ENCODE data around the gene NOC4L.
A peak's percentile ranks its signal among the peaks of the same experiment; 100 is the strongest.
"Not testable (repeated sequence)": the region's sequence is repeated elsewhere in the genome, so short reads cannot be mapped to it uniquely, and the experiment has no call there.

Gene NOC4L

DNA sequence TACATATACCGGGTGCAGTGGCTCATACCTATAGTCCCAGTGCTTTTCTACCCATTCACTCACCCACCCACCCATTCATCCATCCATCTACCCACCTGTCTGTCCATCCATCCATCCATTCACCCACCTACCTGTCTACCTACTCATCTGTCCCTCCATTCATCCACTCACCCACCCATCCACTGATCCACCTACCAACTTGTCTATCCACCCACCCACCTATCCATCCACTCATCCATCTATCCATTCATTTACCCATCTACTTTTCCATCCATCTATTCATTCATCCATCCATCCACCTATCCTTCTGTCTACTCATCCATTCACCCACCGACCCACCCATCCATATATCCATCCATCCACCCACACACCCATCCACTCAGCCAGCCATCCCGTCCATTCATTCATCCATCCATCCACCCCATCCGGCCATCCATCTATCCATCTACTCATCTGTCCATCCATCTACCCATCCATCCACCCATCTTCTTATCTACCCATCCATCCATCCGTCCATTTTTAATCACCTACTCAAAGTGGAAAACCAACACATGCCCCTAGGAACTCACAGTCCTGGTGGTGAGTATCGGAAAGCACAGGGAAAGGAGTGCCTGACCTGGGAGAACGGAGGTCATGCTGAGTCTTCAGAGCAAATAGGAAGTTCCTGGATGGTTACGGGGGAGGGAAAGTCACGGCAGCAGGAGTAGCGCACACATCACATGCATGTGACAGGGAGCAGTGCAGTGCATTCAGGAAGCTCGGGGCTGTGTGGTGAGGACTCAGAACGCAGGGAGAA, 20.1 kb upstream of the NOC4L start:
- DNase-seq (ENCODE audit: low spot score), result no peak

DNA sequence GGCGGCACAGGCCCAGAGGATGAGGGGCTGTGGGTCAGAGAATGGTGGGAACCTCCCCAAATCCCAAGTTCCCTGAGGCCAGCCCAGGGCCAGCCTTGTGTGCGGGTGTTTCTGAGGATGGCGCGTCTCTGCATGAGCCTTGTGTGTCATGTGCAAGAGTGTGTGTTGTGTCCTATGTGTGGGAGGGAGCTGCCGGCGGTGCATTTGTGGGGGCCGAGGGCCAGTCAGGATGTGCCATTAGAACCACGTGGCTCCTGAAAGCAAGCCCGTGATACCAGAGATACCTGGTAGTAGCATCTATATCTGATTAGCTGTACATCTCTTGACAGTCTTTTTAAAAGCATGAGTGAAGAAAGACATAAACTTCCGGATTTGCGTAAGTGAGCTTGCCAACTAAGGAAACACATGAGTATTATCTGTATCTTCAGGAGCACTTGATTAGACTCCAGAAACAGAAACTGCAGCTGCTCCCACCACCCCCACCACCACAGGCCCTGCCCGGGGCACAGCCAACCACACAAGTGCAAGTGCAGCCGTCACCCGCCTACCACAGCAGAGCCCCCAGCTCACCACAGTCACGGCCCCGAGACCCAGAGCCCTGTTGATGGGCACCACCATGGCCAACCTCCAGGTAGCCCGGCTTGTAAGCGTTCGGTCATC, 19.4 kb upstream of the NOC4L start:
- DNase-seq (ENCODE audit: low spot score), result no peak

DNA sequence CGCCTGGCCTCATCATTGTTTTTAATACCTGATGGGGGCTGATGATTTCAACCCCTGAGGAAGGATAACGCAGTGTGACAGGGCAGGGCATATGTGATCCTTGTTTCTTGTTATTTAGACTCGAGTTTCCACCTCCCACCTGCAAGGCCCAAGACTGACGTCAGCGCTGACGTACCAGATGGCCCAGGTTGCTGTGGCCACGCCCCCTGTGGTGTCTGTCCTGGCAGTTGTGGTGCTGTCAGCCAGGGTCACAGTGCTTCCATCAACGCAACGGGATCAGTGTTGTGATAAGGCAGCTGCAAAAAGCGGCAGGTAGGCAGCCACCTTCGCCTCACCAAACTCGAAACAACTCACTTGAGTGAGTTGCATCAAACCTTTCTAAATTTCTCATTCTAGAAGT, 18.5 kb upstream of the NOC4L start:
- no peak for DNase-seq (ENCODE audit: low spot score)

DNA sequence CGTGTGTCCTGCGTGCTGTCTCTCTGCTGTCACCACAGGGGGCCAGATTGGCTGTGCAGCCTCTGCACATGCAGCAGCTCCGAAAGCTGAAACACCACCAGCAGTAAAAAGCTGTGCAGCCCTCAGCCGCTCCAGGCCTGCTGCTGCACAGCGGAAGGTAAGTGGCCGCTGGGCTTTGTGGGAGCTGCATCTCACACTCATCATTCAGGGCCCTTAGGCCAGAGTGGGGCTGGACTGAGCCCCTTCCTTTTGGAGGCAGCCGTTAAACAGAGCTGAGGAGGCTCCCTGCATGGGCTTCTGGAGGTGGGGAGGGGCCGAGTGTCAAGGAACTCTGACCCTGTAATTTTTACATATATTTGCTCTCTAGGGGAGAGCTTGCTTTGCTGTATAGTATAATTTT, 17.2 kb upstream of the NOC4L start:
- DNase-seq (ENCODE audit: low spot score), result no peak

DNA sequence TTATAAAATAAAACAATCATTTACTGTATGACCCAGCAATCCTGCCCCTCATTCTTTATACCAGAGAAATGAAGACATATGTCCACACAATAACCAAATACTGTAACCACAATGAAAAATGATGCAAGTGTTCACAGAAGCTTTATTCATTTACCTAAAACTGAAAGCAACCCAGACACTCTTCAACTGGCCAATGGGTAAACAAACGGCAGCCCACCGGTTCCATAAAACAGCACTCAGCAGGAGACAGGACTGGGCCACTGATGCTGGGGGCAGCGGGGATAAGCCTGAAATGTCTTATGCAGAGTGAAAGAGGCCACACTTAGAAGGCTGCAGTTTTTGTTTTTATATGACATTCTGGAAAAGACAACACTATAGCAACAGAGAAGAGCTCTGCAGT, 15.2 kb upstream of the NOC4L start:
- DNase-seq (ENCODE audit: low spot score), result no peak

DNA sequence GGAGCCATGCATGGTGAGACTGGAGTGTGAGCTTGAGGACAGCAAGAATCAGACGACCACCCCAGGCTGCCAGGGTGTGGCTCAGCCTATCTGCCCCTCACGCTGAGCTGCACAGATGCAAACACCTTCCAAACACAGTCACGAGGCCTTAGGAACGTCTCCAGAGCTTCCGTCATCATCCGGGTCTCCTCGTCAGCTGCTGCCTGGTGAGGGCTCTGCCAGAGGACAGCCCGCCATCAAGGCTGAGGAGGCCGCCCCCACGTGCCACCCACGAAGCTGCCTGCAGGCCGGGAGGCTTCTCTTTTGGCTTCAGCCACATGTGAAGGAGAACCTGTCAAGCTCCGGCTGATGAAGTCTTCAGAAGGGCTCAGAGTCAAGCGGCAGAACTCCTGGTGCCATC, 13.6 kb upstream of the NOC4L start:
- no peak for DNase-seq (ENCODE audit: low spot score)

DNA sequence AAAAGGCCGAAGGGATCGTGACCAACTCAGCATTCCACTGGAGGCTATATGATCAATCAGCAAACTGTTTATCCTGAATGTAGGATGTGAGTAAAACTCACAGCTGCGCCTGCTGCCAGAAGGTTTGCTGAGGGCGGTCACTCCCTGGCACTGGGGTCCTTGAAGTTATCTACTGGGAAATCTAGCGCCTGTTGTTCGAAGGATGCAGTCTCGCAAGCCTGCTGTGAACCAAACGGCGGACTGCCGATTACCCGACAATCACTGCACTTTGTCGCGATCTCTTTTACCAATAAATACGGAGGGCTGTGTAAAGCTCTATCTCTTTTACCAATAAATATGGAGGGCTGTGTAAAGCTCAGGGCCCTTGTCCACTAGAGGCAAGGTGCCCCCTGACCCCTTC, 13.0 kb upstream of the NOC4L start:
- DNase-seq (ENCODE audit: low spot score), result peak; percentile 17

DNA sequence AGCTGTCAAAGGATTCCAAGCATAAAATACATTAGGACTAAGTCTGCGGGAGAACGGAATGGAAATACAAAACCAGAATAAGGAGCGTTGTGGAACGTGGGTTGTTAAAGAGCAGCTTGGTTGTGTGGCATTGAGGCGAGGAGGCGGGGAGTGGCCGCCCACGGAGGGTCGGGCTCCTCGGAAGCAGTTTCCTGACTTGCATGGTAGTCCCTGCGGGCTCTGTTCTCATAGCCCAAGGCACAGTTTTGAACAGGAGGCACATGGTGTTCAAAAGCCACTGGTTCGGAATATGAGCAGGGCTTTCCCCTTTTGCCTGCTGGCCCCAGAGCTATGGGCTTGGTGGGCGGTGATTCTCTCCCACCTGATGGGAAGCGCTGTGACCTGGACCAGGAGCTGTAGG, 12.3 kb upstream of the NOC4L start:
- DNase-seq (ENCODE audit: low spot score), result no peak

DNA sequence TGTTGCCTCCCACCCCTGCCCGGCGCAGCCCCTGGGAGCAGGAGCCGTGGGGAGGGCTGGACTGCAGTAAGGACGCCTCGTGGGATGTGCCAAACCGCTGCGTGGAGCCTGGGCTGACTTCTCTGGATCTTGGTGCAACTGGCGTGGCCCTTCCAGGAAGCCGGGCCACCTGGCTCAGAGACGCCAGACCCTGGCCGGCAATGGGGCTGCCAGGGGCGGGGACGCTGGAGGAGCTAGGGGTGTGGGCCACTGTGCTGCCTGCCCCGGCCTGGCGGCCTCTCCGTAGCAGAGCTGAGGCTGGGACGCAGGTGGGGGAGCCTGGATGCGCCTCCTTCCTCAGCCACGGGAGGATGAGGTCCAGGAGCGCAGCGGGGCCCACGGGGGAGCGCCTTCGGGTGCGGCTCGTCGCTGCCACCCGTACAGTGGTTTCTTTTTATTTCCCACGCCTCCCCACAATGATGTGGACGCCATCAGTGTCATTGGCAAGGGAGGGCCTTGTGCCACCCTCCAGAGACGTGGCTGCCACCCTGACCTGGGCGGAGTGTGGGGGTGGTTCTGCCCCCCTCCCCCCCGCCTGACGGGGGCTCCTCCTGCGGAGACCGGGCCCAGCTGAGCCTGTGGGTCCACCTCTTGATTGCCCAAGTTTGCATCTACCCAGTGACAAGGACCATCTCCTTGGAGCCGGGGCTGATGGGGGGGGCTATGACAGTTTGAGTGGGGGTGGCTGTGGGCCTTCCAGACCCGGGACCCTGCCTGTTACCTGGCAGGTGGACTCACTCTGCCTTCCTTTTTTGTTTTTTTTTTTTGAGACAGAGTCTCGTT, 11.4 kb upstream of the NOC4L start:
- no peak for DNase-seq (ENCODE audit: low spot score)

DNA sequence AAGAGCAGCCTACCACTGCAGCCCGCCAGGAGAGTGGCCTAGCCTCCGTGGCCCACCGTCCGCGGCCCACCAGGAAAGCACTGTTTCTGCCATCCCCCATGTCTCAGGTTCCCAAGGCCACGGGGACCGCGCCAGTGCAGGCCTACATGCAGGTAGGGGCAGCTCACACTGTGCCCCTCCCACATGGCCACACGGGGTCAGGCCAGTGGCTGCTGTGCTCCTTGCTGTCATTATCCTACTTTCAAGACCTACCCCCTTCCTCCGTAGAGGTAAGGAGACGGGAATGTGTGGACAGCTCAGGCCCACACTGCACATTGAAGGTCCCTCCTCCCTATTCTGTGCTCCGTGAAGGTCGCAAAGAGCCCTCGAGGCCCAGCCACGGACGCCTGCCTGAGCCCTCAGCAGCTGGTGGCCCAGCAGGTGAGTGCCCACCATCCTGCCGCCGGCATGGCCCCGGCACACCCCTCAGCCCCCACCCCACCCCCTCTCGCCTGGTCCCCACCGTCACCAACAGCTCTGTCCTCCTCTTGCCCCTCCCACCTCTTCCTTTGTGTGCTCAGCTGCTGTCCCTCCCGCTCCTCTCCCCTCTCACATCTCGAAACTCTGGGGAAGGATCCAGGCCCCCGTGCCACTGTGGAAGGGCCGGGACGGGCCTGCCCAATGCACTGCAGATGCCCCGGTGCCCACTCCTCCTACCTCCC, 10.2 kb upstream of the NOC4L start:
- peak; percentile 61 for DNase-seq (ENCODE audit: low spot score)

DNA sequence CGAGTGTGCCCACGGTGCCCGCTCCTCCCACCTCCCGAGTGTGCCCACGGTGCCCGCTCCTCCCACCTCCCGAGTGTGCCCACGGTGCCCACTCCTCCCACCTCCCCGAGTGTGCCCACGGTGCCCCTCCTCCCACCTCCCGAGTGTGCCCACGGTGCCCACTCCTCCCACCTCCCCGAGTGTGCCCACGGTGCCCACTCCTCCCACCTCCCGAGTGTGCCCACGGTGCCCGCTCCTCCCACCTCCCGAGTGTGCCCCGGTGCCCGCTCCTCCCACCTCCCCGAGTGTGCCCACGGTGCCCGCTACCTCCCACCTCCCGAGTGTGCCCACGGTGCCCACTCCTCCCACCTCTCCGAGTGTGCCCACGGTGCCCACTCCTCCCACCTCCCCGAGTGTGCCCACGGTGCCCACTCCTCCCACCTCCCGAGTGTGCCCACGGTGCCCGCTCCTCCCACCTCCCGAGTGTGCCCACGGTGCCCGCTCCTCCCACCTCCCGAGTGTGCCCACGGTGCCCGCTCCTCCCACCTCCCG, 9.5 kb upstream of the NOC4L start:
- DNase-seq (ENCODE audit: low spot score), result not testable (repeated sequence)

DNA sequence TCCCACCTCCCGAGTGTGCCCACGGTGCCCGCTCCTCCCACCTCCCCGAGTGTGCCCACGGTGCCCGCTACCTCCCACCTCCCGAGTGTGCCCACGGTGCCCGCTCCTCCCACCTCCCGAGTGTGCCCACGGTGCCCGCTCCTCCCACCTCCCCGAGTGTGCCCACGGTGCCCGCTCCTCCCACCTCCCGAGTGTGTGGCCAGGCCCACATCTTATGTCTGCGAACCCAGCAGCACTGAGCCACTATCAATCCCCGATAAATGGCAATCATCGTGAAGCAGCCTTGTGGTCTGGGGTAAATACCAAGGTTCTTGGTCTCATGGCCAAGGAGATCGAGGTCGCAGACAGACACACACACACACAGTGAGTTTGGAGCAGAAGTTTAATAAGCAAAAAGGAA, 8.0 kb upstream of the NOC4L start:
- not testable (repeated sequence) for DNase-seq (ENCODE audit: low spot score)

DNA sequence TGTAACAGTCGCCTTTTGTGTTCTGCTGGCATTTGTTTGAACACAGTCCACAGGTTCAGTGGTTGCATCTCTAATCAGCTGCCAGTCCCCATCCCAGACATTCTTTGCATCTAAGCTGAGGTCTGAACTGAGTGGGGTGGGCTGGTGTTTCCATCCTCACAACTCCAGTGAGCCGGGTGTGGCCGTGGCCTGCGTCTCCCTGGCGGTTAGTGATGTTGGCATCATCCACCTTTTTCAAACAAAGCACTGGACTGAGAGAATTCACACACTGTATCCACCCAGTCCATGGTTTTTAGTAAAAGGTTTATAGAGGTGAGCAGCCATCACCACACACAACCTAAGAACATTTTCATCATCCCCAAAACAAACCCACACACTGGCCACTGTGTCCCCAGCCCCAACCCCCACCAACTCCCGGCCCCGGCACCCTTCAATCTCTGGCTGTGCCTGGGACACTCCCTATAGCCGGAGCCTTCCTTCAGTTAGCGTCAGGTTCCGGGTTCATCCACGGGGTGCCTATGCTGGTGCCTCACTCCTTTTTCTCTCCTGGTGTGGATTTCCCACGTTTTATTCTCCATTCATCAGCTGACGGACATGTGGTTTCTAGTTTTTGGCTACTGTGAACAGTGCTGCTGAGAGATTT, 6.7 kb upstream of the NOC4L start:
- DNase-seq (ENCODE audit: low spot score), result no peak

DNA sequence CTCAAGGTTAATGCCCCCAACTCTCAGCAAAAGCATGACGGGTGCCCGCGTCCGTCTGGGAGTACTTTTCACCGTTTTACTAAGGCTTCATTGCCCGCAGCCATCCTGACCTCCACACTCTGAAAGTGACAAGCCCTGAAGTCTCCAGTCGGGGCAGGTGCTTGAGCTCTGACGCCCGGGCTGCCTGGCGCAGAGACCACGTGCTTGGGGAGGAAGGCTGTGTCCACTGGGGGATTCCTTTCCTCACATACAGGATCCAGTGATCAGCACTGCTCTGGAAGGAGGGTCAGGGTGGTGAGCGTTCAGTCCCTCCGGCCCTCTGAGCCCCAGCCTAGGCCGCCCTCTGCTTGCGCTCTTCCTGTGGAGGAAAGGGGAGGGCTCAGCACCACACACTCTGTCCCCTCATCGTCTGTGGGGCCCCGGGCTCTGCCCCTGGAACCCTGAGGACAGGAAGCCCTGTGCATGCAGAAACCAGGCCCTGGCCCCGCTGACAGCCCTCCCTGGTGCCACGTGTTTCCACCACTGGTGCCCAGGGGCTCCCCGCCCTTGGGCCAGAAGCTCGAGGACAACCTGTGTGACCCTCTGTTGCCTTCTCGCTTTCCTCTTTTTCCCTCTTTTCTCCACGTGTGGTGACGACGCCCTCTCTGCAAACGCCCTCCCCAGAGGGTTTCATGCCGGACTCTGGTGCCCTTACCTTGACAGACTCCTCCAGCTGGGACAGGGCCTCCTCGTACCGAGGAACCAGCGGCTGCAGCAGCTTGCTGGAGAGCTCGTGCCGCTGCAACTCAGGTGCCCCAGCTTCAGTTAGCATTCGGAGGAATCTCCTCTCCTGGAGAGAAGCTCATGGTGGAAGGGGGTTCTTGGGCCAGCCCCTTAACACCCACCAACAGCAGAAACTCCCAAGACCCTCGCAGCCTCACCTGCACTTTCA, 5.1 kb upstream of the NOC4L start:
- no peak for DNase-seq (ENCODE audit: low spot score)

DNA sequence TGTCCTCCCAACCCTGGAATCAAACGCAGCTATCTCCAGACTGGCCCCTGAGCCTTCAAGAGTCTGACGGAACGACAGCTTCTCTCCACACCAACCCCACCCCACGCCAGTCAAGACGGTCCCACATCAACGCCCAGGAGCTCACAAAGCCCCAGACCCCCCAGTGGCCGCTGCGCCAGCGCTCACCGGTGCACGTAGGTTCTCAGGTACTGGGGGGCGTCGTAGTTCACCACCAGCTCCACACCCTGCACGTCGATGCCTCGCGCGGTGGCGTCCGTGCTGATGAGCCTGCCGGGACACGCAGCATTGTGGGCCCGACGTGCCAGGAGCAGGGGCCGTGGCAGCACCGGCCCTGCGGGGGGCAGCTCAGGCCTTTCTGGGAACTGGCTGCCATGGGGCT, 4.3 kb upstream of the NOC4L start:
- DNase-seq (ENCODE audit: low spot score), result no peak

DNA sequence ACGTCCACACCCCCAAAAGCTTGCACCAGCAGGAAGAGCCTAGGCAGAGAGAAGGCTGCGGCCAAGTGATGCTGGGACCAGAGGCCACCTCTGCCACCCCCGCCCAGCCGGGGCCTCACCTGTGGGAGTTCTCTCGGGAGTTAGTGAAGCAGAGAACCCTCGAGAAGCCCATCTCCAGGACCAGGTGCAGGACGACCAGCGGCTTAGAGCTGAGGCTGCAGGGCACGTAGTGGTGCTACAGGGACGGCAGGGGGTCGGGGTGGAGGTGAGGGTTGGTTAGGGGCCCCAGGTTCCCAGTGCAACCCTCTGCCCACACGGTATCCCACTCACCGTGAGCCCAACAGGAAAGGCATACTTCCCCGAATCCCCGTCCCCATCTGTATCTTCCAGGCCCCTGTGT, 3.8 kb upstream of the NOC4L start:
- DNase-seq (ENCODE audit: low spot score), result no peak

DNA sequence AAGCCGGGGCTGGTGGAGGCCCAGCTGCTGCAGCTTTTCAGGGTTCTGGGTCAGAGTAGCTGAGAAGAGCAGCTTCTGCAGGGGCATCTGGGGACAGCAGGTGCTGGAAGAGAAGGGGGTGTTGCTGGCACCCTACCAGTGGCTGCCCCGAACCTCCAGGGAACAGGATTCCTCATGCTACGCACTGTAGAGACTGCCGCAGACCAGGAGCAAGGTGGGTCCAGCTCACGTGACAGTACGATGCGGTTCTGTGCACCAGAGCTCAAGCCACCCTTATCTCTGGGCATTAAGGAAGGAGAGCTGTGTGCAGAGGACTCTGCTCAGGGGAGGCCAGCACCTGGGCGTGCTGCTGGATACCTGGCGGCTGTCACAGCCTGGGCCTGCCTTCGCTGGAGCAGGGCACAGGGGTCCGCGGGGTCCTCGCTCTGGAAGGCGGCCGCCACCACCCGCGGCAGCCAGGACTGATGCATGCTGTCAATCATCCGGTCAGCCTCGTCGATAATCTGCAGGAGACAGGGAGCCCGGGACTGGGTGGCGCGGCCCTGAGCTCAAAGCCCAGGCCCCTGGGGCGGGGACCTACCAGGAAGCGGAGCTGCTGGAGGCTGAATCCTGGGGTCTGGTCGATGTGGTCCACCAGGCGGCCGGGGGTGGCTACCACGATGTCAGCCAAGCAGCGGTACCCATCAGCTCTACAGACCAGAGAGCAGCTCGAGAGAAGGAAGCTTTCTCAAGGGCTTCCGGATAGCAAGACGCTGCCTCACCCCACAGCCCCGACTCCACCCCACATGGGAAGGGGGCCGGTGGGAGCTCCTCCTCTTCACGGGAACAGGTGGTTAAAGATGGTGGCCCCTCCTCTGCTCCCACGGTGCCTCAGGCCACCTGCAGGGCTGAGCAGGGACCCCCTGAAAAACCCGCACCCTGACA, 3.1 kb upstream of the NOC4L start:
- no peak for DNase-seq (ENCODE audit: low spot score)

DNA sequence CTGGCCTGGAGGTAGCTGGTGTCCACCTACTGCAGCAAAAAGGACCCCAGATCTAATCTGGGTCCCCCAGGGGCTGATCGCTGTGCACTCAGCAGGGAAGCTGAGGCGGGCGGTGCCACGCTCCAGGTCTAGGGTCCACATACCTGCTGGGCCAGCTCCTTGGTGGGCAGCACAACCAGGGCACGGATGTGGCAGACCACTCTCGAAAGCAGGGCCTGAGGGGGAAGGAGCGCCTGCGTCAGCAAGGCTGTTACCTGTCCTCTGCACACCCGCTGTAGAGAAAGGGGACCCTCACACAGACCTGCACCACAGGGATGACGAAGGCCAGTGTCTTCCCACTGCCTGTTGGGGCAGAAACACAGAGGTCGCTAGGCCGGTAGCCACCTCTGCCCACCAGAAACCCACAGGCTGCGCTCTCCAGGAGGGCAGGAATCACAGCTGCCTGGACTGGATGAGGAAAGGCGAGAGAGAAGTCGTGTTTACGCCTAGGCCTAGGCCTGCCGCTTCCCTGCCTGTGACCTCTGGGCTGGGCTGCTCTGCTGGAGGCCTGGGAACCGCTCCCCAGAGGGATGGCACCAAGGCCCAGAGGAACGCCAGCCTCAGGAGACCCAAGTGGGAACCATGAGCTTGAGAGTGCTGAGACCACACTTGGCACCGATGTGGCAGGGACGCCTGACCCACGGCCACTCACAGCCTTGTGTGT, 2.1 kb upstream of the NOC4L start:
- no peak for DNase-seq (ENCODE audit: low spot score)
